GM18526 (cell line): ENCODE results near the gene PKDCC.

Source experiments
- POLR2A ChIP-seq: IDR thresholded peaks from 3 replicates; pipeline ENCODE4 v1.6.1; 2011; ENCODE audit not compliant: insufficient read length; ENCODE audit errors: extremely low read depth

PKDCC gene

DNA sequence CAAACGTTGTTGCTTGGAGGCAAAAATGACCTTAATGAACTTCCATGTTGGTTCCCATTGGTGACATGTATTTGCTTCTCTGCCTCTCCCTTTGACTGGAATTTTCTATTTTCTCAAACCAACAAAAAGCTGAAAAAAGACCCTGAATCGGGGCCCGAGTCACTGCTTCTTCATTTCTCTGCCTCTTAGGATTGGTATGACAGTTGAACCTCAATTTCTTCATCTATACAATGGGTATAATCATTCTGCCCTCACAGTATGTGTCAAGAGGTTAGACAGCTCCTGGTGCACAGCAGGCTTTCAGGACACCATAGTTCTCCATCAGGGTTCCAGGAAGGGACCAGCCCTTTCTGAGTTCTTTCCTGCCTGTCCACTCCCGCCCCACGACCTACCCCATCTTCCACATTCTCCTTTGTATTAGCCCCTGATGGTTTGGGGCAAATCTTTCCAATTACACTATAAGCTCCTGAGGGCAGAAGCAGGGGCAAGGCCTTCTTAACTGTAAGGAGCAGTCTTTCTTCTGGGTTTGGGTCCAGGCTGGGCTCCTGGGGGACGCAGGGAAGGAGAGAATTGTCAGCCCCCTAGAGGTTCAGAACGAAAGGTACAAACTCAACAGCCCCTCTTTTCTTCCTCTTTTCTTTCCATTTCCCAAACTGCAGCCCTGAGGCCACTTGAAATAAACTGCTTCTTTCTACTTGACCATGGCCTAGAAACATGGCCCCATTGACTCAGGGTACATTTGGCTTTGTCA, 6.3 kb upstream of the PKDCC start:
- no peak for TF ChIP-seq POLR2A

DNA sequence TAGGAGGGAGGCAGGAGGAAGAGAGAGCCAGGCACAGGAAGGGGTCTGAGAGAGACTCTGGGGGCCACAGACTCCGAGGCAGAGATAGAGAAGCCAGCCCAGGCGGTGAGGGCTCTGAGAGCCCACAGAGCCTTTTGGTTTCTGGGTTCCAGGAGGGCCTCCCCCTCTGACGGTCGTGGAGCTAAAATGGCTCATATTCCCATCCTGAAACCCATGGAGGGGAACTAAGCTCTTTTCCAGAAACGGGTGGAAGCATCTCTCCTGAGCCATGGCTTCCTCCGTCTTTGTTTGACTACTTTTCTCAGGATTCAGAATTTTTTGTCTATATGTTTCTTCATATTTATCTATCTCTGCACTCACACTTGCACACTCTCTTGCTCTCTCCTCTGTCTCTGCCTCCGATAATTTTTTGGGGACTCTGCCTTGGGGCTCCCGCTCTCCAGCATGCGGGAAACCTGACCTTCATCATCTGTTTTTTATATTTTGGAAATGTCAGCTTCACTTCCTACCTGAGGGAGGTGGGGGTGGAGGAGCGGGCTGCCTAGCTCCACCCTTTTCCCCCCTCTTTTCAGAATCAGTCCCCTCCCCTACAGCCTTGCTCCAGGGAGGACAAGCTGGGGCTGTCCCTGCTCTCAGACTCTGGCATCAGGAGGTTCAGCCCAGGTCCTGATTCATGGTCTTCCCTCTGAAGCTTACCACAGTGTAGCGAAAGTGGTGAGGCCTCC, 5.0 kb upstream of the PKDCC start:
- TF ChIP-seq POLR2A: no peak

DNA sequence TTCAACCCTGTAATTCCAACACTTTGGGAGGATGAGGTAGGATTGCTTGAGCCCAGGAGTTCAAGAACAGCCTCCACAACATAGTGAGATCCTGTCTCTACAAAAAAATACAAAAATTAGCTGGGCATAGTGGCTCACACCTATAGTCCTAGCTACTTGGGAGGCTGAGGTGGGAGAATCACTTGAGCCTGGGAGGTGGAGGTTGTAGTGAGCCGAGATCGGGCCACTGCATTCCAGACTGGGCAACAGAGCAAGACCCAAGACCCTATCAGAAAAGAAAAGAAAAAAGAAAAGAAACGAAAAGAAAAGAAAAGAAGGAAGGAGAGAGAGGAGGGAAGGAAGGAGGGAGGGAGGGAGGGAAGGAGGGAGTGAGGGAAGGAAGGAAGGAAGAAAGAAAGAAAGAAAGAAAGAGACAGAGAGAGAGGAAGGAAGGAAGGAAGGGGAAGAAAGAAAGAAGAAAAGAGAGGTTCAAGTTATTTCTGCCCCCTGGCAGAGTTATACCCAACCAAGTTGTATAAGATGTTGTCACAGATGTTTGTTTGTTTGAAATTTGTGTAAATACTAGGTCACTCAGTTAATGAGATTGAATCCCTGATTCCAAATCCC, 3.9 kb upstream of the PKDCC start:
- TF ChIP-seq POLR2A: no peak

DNA sequence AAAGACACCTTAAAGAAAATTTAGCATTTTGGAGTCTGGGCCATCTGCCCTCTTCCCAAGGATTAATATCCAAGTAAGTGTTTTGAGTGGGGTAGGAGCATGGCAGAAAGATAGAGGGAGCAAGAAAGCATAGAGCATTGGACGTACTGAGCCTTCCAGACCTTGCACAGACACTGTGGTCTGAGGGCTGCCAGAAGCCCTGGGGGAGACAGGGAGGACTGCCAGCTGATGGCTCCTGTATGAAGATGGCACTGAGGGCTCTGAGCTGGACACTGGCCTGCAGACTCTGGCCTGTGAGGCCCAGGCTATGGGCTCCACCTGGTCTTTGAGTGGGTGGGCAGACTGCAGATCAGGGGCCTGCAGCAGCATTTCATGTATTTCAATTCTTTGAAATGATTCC, 2.9 kb upstream of the PKDCC start:
- no peak for TF ChIP-seq POLR2A

DNA sequence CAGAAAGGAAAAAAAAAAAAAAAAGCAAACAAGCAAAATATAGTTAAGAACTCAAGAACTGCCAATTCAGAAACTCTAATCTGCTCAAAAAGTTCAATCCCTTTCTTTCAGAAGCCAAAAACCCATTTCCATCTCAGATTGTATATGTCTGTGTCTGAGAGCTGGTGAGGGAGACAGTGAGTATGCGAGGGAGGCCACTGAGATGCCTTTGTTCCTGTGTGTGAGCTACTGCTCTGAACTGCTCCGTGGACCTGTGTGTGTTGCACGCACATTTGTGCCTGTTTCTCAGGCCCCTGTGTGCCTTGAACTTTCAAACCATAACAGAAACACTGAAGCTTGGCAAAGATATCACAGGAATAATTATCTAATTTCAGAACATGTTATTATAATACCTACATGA, 2.5 kb upstream of the PKDCC start:
- TF ChIP-seq POLR2A: no peak

DNA sequence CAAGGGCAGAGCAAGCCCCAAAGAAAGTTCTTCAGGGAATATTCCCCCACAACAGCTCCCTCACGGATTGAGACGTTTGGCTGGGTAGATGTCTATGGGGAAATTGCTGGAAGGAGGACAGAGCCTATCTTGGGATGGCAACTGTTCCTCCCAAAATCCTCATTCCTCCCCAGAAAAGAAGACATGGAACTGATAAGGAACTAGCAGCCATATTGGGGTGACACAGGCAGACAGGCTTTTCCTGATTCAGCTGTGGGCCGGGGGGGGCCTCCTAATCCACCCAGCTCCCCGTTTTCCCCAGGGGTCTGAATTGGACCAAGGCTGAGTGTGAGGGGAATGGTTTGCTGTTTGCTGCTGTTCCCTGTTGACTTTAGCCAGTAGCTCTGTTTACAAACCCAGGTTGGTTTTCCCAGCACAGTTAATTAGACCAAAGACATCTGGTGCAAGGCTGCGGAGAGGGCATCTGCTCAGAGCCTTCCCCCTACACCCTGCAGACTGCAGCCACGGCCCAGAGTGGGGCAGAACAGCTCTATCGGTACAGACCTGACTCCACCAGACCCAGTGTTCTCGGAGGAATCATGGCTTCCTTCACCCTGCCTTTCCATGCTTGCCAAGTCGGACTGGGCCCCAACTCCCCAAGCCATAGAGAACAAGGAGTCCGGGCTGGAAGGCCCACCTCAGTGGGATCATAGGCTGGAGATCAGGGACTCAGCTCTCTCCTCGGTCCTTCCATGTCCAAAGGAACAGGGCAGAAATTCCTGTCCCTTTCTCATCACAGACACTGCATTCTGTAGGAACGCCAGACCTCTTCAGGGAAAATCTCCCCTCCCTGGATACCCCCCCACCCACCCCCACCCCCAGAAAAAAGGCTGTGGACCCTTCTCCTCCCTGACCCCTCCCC, 1.7 kb upstream of the PKDCC start:
- no peak for TF ChIP-seq POLR2A

DNA sequence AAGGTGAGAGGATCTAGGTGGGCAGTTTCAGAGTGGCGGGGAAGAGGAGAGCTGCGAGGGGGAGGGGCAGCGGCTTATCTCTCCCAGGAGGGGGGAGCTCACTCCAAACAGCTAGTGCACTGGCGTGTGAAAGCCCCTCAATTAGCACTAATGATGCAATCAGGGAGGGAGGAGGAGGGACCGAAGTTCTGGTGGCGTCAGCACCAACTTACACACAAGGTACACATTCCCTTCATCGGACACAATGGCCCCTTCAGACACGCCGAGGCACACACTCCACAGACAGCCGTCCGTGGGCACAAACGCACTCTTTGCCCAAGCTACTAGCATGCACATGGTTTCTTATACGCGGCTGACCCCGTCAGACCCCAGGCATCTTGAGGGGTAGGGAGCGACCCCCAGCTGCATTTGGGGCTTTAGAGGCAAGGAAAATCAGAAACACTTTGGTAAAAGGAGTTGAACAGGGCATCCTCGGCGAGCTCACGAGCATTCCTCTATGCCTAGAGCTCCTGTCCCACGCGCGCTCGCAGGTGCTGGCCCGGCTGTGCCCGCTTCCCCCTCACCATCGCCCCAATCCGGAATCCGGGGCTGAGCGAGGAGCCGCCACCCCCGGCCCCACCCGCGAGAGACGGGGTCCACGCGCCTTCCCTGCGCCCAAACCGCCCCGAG, 868 bp upstream of the PKDCC start:
- no peak for TF ChIP-seq POLR2A

DNA sequence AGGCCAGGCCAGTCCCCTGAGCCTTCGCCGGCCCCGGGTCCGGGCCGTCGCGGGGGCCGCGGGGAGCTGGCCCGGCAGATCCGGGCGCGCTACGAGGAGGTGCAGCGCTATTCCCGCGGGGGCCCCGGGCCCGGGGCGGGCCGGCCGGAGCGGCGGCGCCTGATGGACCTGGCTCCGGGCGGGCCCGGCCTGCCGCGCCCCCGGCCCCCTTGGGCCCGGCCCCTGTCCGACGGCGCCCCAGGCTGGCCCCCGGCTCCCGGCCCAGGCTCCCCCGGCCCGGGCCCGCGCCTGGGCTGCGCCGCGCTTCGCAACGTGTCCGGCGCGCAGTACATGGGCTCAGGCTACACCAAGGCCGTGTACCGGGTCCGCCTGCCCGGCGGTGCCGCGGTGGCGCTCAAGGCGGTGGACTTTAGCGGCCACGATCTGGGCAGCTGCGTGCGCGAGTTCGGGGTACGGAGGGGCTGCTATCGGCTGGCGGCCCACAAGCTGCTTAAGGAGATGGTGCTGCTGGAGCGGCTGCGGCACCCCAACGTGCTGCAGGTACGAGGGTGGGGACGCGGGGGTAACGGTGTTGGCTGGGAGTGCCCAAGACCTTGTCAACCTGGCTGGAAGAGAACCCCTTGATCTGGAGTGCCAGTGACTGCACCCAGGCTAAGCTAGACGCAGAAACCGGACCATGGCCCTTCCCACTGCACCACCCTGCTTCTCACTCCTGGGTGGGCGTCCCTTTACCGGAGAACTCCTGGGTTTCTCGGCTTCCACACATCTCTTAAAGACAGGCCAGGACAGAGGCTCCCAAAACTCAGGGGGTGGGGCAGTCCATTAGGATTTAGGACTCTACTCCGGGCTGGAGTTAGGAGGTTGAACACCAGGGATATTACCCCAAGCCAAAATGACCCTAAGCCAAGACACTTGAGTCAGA, 739 bp downstream of the PKDCC start:
- no peak for TF ChIP-seq POLR2A

DNA sequence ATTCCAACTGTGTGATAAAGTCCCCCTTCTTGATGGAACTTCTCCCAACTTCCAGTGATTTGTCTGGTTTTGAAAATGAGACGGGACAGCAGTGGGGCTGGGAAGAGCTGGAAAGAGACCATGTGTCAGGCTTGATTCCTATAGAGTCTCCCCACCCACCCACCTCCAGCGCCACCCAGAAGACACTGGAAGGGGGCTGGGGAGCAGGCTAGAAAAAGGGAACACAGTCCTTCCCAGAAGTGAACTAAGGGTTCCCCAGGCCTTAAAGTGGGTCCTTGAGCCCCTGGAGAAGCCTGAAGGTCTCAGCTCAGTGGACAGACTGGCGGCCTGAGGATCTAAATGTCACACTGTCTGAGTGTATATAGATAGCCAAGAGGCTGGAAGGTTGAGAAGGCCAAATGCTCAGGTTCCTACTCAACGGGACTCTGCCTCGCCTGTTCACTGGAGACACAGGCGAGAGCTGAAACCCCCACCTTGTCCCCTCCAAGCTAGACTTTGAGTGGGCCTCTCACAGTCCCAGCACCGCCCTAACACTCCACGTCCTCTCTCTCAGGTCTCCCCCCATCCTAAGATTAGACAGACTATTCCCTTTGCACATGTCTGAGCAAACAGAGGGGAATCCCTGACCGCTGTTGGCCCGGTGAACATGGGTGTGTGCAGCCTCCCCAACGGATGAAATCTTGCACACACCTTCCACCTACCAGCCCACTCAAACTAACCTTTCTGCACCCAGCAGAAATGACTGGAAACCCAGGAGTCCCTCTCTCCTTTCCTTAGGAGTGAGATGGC, 1.6 kb downstream of the PKDCC start:
- TF ChIP-seq POLR2A: no peak

DNA sequence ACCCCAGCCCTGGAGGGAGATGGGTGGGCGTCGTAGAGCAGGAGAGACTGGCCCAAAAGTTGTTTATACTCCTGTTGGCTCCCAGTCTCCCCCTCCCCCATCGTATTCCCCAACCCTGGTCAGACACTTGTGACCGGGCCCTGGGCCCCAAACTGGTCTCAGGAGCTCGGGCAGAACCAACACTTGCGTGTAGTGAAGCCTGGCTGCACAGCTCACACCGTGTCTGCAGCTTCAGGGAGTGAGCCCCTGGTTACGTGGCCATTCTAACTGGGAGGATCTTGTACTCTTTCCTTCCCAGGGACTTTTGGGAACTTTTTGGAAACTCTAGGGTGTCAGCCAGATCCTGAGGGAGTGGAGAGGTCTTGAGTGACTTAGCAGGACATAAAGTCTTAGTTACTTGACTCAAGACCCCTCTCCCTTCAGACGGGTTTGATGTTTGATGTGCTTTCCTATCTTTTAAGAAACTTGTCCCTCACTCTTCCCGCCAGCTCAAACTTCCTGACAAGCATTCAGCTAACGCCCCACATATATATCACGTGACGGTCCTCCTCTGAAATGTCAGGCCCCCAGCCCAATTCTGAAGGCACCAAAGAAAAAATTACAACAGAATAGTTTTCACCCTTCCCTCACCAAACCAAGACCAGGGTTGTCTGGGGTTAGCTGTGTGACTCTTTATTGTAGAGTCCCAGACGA, 2.3 kb downstream of the PKDCC start:
- no peak for TF ChIP-seq POLR2A

DNA sequence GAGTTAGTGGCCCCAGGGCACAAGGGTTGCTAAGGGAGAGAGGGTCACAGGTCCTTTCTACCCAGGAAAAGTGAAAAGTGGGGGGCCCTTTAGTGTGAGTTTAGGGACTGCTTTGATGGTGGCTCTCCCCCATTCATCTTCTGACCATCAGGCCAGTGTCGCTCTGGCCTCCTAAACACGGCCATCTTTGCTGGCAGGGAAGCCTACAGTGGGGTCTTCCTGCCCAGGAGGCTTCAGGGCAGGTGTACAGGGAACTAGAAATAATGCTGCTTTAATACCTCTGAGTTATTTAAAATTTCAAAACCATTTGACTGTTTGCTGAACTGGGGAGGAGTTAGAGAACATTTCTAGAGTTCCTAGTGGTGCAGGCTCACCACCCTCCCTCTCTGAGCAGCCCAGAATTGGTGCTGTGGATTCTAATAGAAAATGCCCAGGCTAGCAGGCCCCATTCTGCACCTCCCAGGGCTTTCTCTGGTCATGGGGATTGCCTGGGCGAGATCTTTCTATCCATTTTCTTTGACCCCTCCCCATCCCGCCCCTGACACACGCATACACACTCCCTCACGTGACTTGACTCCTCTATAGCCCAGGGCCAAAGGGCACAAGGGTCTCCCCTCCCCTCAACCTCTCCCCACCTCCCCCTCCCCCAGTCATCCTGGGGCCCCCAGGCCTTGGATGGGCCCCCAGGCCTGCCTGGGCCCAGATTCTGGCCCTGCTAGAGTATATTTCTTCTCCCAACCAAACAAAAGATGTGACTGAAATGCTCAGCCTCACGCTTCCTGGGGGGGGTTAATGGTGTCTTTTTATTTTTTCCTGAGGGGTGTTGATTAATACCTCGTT, 3.1 kb downstream of the PKDCC start:
- no peak for TF ChIP-seq POLR2A
